NCI-H187 treated with DMSO at 0.1 percent for 48 hours (cell line): ENCODE measurements around the gene HNRNPA1.
"Not testable (repeated sequence)": the region's sequence is repeated elsewhere in the genome, so short reads cannot be mapped to it uniquely, and the experiment has no call there.

ENCODE experiments used
- DNase-seq: peaks from one replicate; lab custom pipeline; 2025; lab: John Stamatoyannopoulos, UW

Gene HNRNPA1

GRCh38 chr12:54276368-54276767 is 4.2 kb upstream of the HNRNPA1 start:
- DNase-seq = no peak

GRCh38 chr12:54277823-54278276 is 2.7 kb upstream of the HNRNPA1 start:
- DNase-seq = no peak

GRCh38 chr12:54279227-54279631 is 1.3 kb upstream of the HNRNPA1 start:
- DNase-seq = no peak

DNA sequence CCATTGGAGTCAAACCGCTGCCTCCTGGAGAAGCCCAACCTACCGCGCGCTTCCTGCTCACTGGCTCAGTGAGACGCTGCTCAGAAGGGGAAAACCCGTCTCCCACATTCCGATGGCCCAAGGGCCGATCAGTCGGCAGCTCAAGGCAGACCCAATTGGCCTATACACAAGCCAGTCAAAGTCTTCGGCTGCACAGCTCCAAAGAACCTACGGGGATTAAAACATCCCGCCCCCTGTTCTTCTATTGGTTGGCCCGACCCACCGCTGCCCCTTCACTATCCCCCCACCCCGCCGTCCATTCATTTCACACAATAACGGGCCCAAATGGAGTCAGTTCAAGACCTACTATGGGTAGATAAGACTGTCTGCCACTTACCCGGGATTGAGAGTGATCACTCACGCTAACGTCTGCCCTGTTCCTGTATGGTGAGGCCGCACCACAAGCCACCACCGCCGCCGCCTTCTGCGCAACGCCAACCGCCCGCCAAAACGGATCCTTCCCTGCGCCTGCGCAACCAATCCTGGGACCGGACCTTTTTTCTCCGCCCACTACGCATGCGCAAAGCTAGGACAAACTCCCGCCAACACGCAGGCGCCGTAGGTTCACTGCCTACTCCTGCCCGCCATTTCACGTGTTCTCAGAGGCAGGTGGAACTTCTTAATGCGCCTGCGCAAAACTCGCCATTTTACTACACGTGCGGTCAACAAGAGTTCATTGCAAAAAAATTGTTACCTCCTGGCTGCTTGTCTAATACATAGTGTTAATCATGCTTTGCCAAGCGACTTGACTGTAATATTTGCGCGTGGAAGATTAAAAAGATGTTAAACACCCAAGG is 676 bp upstream of the HNRNPA1 start, which contains the start of gene CBX5:
CBX5 (minus strand) TSS at position 491 of the 836 bp plus-strand sequence. CDS start 22,472 bp downstream, outside the sequence.
- peak; percentile 99 for DNase-seq

DNA sequence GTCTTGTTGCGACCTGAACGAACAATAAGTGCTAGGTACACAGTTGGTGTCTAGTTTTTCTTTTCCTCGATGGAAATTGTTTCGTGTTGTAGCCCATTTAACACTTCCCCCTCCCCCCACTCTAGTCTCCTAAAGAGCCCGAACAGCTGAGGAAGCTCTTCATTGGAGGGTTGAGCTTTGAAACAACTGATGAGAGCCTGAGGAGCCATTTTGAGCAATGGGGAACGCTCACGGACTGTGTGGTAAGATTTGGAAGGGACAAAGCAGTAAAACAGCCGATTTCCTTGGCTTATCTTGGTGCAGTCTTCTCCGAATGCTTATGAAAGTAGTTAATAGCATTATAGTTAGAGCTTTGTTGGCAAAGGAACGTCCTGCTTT is 724 bp downstream of the HNRNPA1 start:
- DNase-seq = not testable (repeated sequence)

- not testable (repeated sequence) for DNase-seq
Measured at GRCh38 chr12:54281694-54282093, 1.2 kb downstream of the HNRNPA1 start.

GRCh38 chr12:54282949-54283593 is 2.5 kb downstream of the HNRNPA1 start:
- DNase-seq = no peak

- DNase-seq = not testable (repeated sequence)
Measured at GRCh38 chr12:54284070-54284780, 3.7 kb downstream of the HNRNPA1 start.

GRCh38 chr12:54285150-54286041 is 4.9 kb downstream of the HNRNPA1 start:
- no peak for DNase-seq

GRCh38 chr12:54286042-54287030 is 5.8 kb downstream of the HNRNPA1 start:
- no peak for DNase-seq

GRCh38 chr12:54287261-54288157 is 7.0 kb downstream of the HNRNPA1 start:
- DNase-seq = no peak

DNA sequence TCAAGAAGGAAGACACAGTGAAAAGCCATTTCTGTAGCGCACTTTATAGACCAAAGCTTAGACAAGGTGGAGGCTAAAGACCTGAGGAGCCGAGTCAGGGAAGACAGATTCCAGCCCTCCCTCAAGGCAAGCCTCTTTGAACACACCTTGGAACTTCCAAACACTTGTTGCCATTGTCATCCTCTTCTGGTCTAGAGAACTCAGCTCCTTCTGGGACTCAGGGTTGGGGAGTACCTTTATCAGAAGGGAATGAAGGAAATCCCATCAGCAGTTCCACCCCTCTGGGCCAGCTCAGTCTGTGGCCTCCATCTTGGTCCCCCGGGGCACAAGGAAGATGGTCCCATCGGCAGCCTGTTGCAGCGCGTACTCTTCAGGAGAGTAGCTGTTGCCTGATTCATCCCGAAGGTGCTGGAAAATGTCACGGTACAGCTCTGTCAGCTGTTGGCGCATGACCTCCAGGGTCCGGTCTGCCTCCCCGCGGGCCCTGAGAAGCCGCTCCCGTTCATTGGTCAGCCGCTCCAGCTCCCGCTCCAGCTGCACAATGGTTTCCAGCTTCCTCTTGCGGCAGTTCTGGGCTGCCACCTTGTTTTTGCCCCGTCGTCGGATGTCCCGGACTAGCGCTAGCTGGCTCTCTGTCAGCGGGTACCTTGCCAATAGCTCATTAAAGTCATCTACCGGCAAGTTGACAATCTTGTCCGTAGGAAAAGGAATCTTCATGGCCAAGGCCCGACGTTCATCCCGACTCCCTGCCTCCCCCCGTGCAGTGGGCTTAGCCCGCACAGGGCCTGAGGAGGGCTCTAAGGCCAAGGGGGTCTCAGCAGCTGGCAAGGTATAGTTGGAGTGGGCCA is 11.8 kb downstream of the HNRNPA1 start:
- no peak for DNase-seq

DNA sequence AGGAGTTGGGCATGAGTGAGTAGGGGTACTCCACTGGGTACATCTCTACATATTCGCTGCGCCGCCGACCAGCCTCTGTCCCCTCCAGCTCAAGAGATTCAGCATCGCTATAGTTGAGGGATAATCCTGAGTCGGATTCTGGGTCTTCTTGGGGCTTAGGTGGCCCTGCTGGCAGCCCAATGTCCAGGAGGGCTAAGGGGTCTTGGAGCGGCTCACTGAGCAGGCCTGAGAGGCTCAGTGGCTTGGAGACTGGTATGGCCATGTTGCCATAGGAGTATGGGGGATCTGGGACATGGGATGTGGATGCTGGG is 12.4 kb downstream of the HNRNPA1 start:
- no peak for DNase-seq

DNA sequence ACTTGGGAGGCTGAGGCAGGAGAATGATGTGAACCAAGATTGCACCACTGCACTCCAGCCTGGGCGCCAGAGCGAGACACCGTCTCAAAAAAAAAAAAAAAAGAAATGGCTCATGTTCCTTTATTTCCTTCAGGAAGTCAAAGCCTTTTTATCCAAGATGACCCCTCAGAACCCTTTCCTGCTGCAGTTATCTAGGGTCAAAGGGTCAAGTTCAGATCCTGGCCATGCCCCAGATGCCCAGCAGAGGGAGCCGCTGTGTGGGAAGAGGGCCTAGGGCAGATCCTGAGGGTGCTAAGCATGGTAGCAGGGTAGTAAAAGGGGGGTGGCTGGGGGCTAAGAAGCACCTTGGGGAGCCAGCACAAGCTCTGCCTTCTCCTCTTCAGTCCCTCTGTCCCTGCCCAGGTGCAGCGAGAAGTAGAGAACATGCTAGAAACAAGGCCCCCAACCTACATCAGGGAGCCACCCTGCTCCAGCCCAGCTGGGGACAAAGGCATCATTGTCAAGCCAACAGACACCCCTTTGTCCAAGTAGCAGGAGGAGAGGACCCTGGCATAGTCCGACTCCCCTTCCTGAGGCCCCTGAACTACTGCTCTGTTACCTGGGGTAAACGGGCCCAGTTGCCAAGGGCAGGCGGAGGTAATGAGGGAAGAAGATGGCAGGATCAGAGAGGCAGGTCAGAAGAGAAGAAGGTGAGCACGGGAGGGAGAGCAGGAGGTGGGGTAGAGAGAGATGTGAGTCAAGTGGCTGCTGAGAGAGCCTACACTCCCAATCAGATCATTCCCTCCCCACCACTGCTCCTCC is 13.8 kb downstream of the HNRNPA1 start:
- no peak for DNase-seq

DNA sequence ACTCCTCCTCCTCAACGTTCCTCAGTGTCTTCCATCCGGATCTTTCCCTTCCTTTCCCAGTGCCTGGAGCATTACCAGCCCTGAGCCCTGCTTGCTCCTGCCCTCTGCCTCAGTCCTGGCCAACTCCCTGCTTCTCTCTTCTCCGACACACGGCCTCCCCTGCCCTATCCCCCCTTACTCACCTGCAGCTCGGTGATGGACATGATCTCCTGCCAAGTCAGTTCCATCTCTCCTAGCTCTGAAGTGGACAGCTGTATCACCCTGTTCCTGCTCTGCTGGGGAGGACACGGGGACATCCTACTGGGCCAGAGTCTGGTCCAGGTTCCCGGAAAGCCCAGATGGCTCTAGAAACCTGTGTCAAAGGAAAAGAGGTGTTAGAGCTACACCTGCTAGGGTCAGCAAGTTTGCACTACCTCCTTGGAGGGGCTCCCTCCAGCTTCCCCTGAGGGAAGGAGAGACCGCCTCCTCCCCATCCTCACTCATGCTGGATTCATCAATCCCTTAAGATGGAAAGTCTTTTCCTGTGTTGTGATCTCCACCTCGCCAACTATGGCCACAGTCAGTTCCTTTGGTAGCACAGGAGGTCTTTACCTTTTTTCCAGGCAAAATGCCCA is 14.5 kb downstream of the HNRNPA1 start:
- DNase-seq = no peak

DNA sequence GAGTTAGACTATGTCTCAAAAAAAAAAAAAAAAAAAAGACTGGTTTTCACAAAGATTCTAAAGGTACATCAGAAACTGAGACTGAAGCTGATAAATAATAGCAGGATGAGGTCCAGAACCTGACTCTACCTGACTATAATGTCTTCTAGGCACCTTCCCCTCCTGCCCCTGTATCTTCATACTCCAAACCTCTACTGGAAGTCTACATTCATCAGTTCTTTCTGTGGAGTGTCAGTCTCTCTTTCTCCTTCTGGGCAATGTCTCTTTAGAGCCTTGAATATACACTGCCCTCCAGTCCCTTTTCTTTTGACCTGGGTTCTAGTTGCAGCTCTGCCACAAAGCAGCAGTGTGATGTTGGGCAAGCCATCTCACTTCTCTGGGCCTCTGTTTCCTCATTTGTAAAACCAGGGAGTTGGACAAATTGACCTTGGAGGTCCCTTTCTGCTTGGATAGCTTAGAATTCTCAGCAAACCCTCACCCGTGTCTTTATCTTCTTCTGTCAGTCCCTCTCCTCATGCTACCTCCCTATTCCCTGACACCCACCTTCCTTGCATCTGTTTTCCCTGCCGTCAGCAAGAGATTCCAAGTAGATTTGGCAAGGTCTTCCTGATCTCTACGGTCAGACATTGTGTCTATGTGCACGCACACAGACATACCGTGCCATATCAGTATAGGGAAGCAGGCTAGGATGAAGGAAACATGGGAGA is 16.0 kb downstream of the HNRNPA1 start:
- DNase-seq = no peak

DNA sequence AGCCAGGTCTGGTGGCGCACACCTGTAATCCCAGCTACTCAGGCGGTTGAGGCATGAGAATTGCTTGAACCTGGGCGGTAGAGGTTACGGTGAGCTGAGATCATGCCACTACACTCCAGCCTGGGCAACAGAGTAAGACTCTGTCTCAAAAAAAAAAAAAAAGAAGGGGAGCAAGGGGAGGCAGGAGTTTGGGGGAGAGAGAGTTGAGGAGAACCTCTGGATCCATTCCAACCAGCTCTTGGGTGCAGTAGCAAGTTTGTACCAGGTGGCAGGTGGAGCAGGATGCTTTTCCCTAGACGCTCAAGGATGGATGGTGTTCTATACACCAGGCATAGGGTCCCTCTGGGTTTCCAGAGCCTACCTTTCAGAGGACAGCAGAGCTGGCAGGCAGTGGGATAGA is 18.4 kb downstream of the HNRNPA1 start:
- no peak for DNase-seq
